Sigmoid colon (tissue), 4 donors: ENCODE measurements around the gene CNKSR3.

ENCODE experiments used
- CTCF ChIP-seq, 4 experiments: fragments of 450-650 bp in 3 of 4; fragments of 200-600 bp in 1 of 4; IDR thresholded peaks; one replicate each; pipeline ENCODE4 v1.5.1; 2016 to 2019; ENCODE audit warnings: antibody characterized with exemption in 4 of 4, mild to moderate bottlenecking in 3 of 4, moderate library complexity in 2 of 4
- EP300 ChIP-seq, 4 donors: sonication (generic); formaldehyde crosslinking; IDR thresholded peaks; one replicate each; pipeline ENCODE4 v1.6.1; 2017; ENCODE audit warnings: antibody characterized with exemption in 4 of 4
- POLR2A ChIP-seq, 2 donors: fragments of 450-650 bp; IDR thresholded peaks; one replicate each; pipeline ENCODE4 v1.6.1; 2016; ENCODE audit warnings: antibody characterized with exemption in 2 of 2, mild to moderate bottlenecking in 2 of 2, moderate library complexity in 2 of 2

DNA sequence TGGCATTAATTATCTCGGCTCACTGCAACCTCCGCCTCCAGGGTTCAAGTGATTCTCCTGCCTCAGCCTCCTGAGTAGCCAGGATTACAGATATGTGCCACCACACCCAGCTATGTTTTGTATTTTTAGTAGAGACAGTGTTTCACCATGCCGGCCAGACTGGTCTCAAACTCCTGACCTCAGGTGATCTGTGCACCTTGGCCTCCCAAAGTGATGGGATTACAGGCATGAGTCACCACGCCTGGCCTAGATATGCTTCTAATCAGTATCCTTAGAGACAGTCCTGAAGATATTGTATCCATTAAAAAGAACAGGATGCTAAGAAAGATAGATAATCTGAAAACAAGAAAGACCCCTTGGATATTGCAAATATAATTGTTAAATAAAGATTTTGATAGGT lies 150.8 kb downstream of the CNKSR3 start:
- TF ChIP-seq EP300 (IDR thresholded peaks at IDR 0.05) (no peak), CTCF (IDR thresholded peaks at IDR 0.05) (no peak), POLR2A (IDR thresholded peaks at IDR 0.05) (no peak)
